ENCODE data around the gene OSBPL10. TPM values are rescaled to one million over a fixed set of nuclear protein-coding genes. Genes with fewer than 3 reads are reported as not detected.
A peak's percentile ranks its signal among the peaks of the same experiment; 100 is the strongest.

The OSBPL10 gene
- total and polyA plus RNA-seq, 2 of the 4 experiments (the other 2 are of a cell fraction): 9.5 to 10.1 TPM

- Histone ChIP-seq H3K9ac (ENCODE audit: low read depth, low read length) (no peak overlapping the region), H3K23ac (ENCODE audit: low read depth, low read length) (no peak overlapping the region), H3K4me1 (ENCODE audit: control insufficient read depth, insufficient read depth, low read length) (no peaks in the 10 kb centered on the region), H3K4me3 (ENCODE audit: insufficient read depth, low read depth, low read length) (no peak overlapping the region), H3K14ac (replicated peaks; ENCODE audit: low read depth, low read length) (no peak overlapping the region), H4K20me1 (ENCODE audit: insufficient read depth, low read length) (no peaks in the 10 kb centered on the region), H3K27me3 (ENCODE audit: control insufficient read depth, insufficient read depth, low read length) (no peaks in the 10 kb centered on the region), H3K18ac (ENCODE audit: low read depth, low read length) (no peak overlapping the region), H3K56ac (ENCODE audit: extremely low read depth, insufficient read depth, low read length) (no peak overlapping the region), H2BK120ac (ENCODE audit: low read depth, low read length) (no peak overlapping the region), H3K9me3 (ENCODE audit: control insufficient read depth, insufficient read depth, low read length) (no peaks in the 10 kb centered on the region; the same call in 1 of the 2 replicates), H3K27ac (ENCODE audit: insufficient read depth, low read length) (no peak overlapping the region), H4K5ac (ENCODE audit: low read depth, low read length) (no peak overlapping the region), H3K4me2 (ENCODE audit: low read depth, low read length) (no peak overlapping the region), H3K4ac (ENCODE audit: low read depth, low read length) (no peak overlapping the region), H4K91ac (ENCODE audit: insufficient read depth, low read depth, low read length) (no peak overlapping the region), H3K9me1 (ENCODE audit: insufficient read depth, low read length) (no peaks in the 10 kb centered on the region), H4K8ac (ENCODE audit: low read depth in 2 of 2, low read length in 2 of 2) (no peak overlapping the region), H2AK9ac (replicated peaks; ENCODE audit: low read depth, low read length, poor library complexity) (no peak overlapping the region), H2AK5ac (ENCODE audit: low read depth, low read length) (no peak overlapping the region), H2BK20ac (ENCODE audit: low read depth, low read length) (no peak overlapping the region), H2AFZ (replicated peaks; ENCODE audit: low read length, poor library complexity) (no peak overlapping the region), H3K36me3 (ENCODE audit: control insufficient read depth, insufficient read depth, low read length) (no peaks in the 10 kb centered on the region), H3K79me1 (ENCODE audit: low read depth in 1 of 2, low read length in 2 of 2) (0 out of 4 replicates have a peak, but pooled peaks cover 0 to 6% of the 10 kb centered on the region in 2 experiments), H2BK15ac (ENCODE audit: low read depth, low read length) (no peak overlapping the region), H2BK5ac (ENCODE audit: low read depth, low read length, poor library complexity, severe bottlenecking) (no peak overlapping the region)
- dilution Hi-C loops (cut with HindIII; ENCODE audit: low sequenced_read_pairs, unreplicated experiment) (no loop called here), intact Hi-C loops (cut with micrococcal nuclease) (no loop called here), in situ Hi-C loops (cut with MboI; ENCODE audit: low sequenced_read_pairs) (no loop called here)
- no peak for DNase-seq
- no CpG with 5 or more reads among the region's 4 CpGs for WGBS, 2 experiments (ENCODE audit: extremely low coverage in 2 of 2, insufficient read length in 1 of 2)
- ChIA-PET CTCF (no interaction called here), POLR2A (ENCODE audit: unreplicated experiment) (no interaction called here)
- BruUV-seq (replicated peaks): no TSS peak
- peak; percentile 73 for TF ChIP-seq MAFK (IDR thresholded peaks at IDR 0.05; ENCODE audit: low read depth, low read length)
- no peak for TF ChIP-seq RFX5 (IDR thresholded peaks at IDR 0.05; ENCODE audit: low read depth, low read length)
- no peak for ATAC-seq (ENCODE audit: low read depth)
These were observed 59.2 kb downstream of the OSBPL10 start for GRCh38 chr3:31921837-31922236.
